HepG2 (cell line): ENCODE results near the gene ATP13A2. TPM values are rescaled to one million over a fixed set of nuclear protein-coding genes. Genes with fewer than 3 reads are reported as not detected.

Source experiments
- ATAC-seq: fragments of 200-7000 bp; cut with Tn5 transposase; 3 replicates; pipeline ENCODE4 v1.9.1; 2020; ENCODE audit warnings: mild to moderate bottlenecking, moderate library complexity
- BruUV-seq: library from RNA; stranded (reverse); fragments of 400-500 nt; replicated peaks from 2 replicates; lab custom pipeline; 2021; lab: Mats Ljungman, UMichigan
- CTCF ChIA-PET: fragments of 300-600 bp; formaldehyde crosslinking; extraction: SDS; loops from one replicate; lab custom pipeline; 2021; ENCODE audit warnings: low total read pairs, inconsistent platforms, low intra/inter-chr PET ratio; lab: Yijun Ruan, JAX
- POLR2A ChIA-PET: fragments of 350-600 bp; sonication (Branson Sonifier 250); formaldehyde crosslinking; loops from one replicate; lab custom pipeline; 2020; ENCODE audit warnings: antibody characterized with exemption, inconsistent platforms; lab: Yijun Ruan, JAX
- DNase-seq: peaks from one replicate; pipeline ENCODE4 v3.0.0-alpha.2; 2015; ENCODE audit warnings: low spot score
- FAIRE-seq: peaks from 3 replicates; lab custom pipeline; 2011; peaks lifted over from hg19 to GRCh38; lab: Jason Lieb, UNC
- H2AFZ ChIP-seq: one replicate; pipeline ENCODE4 v1.6.1; 2011; ENCODE audit warnings: low read length, inconsistent platforms
- H3K27ac ChIP-seq: fragments of 300-600 bp; 3 replicates; pipeline ENCODE4 v1.8.0; 2011; ENCODE audit warnings: mixed run types, mild to moderate bottlenecking, mixed read lengths, low read length, inconsistent platforms; ENCODE audit not compliant: insufficient read depth; ENCODE audit errors: extremely low read length
- H3K27me3 ChIP-seq, 2 experiments: fragments of 200-600 bp in 1 of 2; 2 replicates in 1 of 2; 3 replicates in 1 of 2; pipeline versions ENCODE4 v1.6.0 to v1.8.0; 2011; ENCODE audit warnings: low read length in 2 of 2, mild to moderate bottlenecking in 2 of 2, moderate library complexity in 2 of 2, inconsistent platforms in 1 of 2; ENCODE audit not compliant: insufficient read depth in 2 of 2, control insufficient read depth in 1 of 2
- H3K36me3 ChIP-seq, 2 experiments: fragments of 200-600 bp in 1 of 2; replicated peaks in 1 of 2; 2 replicates in 1 of 2; 3 replicates in 1 of 2; pipeline versions ENCODE4 v1.5.1 to v1.8.0; 2011; ENCODE audit warnings: low read length in 2 of 2, inconsistent platforms in 1 of 2; ENCODE audit not compliant: insufficient read depth in 2 of 2, control insufficient read depth in 1 of 2
- H3K4me1 ChIP-seq: 2 replicates; pipeline ENCODE4 v1.5.1; 2012; ENCODE audit warnings: low read length, inconsistent platforms; ENCODE audit not compliant: insufficient read depth
- H3K4me2 ChIP-seq: 2 replicates; pipeline ENCODE4 v1.6.0; 2011; ENCODE audit warnings: low read depth, low read length, inconsistent platforms
- H3K4me3 ChIP-seq, 3 experiments: fragments of 200-600 bp in 1 of 3; sonication (generic), shearing (Covaris generic) in 1 of 3; replicated peaks in 1 of 3; 2 replicates each; pipeline ENCODE4 v1.5.1; 2011 to 2016; ENCODE audit warnings: low read length in 3 of 3, inconsistent platforms in 2 of 3, low read depth in 2 of 3, mild to moderate bottlenecking in 2 of 3, control low read depth in 1 of 3, mixed read lengths in 1 of 3; ENCODE audit not compliant: insufficient read depth in 1 of 3
- H3K79me2 ChIP-seq: one replicate; pipeline ENCODE4 v1.6.1; 2011; ENCODE audit warnings: low read length, inconsistent platforms; ENCODE audit not compliant: insufficient read depth
- H3K9ac ChIP-seq: 2 replicates; pipeline ENCODE4 v1.6.0; 2011; ENCODE audit warnings: mild to moderate bottlenecking, low read depth, low read length, inconsistent platforms; ENCODE audit not compliant: insufficient read depth
- H3K9me3 ChIP-seq: 2 replicates; pipeline ENCODE4 v1.5.1; 2012; ENCODE audit warnings: mild to moderate bottlenecking, low read length
- H4K20me1 ChIP-seq: 2 replicates; pipeline ENCODE4 v1.6.0; 2011; ENCODE audit warnings: inconsistent platforms, mild to moderate bottlenecking, low read length, moderate library complexity; ENCODE audit not compliant: insufficient read depth
- FLYWCH1 ChIP-seq: sonication (generic); formaldehyde crosslinking; IDR thresholded peaks from 2 replicates; pipeline ENCODE4 v1.8.1; 2023; ENCODE audit warnings: mild to moderate bottlenecking, missing genetic modification reagents
- HNRNPK ChIP-seq: fragments of 200-400 bp; formaldehyde crosslinking; IDR thresholded peaks from 2 replicates; pipeline ENCODE4 v1.6.1; 2018; ENCODE audit warnings: low read length, low read depth, moderate library complexity, mild to moderate bottlenecking; ENCODE audit not compliant: poor library complexity, severe bottlenecking
- MEF2D ChIP-seq: sonication (generic); formaldehyde crosslinking; IDR thresholded peaks from 2 replicates; pipeline ENCODE4 v1.5.1; 2020; ENCODE audit warnings: mild to moderate bottlenecking, missing genetic modification reagents
- POLR2A ChIP-seq, 2 experiments: IDR thresholded peaks; 2 replicates each; pipeline ENCODE4 v1.6.1; 2011; ENCODE audit warnings: low read depth in 2 of 2, low read length in 2 of 2, mild to moderate bottlenecking in 1 of 2, moderate library complexity in 1 of 2; ENCODE audit not compliant: insufficient read depth in 1 of 2
- SMARCE1 ChIP-seq: fragments of 450-650 bp; IDR thresholded peaks from 2 replicates; pipeline ENCODE4 v1.6.1; 2017; ENCODE audit warnings: borderline replicate concordance
- TAF15 ChIP-seq: fragments of 200-400 bp; formaldehyde crosslinking; IDR thresholded peaks from one replicate; pipeline ENCODE4 v1.6.1; 2018; ENCODE audit warnings: mild to moderate bottlenecking, low read depth, low read length; ENCODE audit not compliant: poor library complexity, severe bottlenecking
- ZNF234 ChIP-seq: sonication (generic); formaldehyde crosslinking; conservative IDR thresholded peaks from 2 replicates; pipeline ENCODE4 v1.5.1; 2020; ENCODE audit warnings: mild to moderate bottlenecking, missing genetic modification reagents
- ZNF577 ChIP-seq: sonication (generic); formaldehyde crosslinking; IDR thresholded peaks from 2 replicates; pipeline ENCODE4 v1.4.0; 2020; ENCODE audit warnings: mild to moderate bottlenecking, low read depth, missing genetic modification reagents, borderline replicate concordance
- ZNF619 ChIP-seq: sonication (generic); formaldehyde crosslinking; IDR thresholded peaks from 2 replicates; pipeline ENCODE4 v1.4.0; 2020; ENCODE audit warnings: mild to moderate bottlenecking, missing genetic modification reagents
- ZSCAN30 ChIP-seq: sonication (generic); formaldehyde crosslinking; IDR thresholded peaks from 2 replicates; pipeline ENCODE4 v1.5.0; 2020; ENCODE audit warnings: mild to moderate bottlenecking, missing genetic modification reagents
- WGBS: methylation state at CpG from one replicate; pipeline ENCODE4 v1.1.6; 2017; ENCODE audit warnings: low lambda C conversion rate; 5-methylcytosine and 5-hydroxymethylcytosine counted together
- in situ Hi-C: cut with HindIII; loops from 2 replicates; pipeline ENCODE4 v1.10.0; 2017; ENCODE audit warnings: low pct_unique_long_range_greater_than_20kb; ENCODE audit not compliant: extremely low pct_ligation_motif_present
- intact Hi-C: fragments of 100-400 bp; cut with micrococcal nuclease; formaldehyde crosslinking; loops from one replicate; pipeline ENCODE4 v1.10.0; 2022; ENCODE audit not compliant: unreplicated experiment
- polyA plus RNA-seq, 8 experiments: library from polyadenylated mRNA; depleted of rRNA in 3 of 8; stranded (reverse) in 7 of 8; unstranded in 1 of 8; fragments of >200 nt; fragmentation: Illumina TruSeq in 4 of 8; extraction: Trizol in 4 of 8; gene quantifications; 2 replicates each; pipeline versions ENCODE4 v1.2.1 to v1.2.3, GENCODE V29; 2011 to 2016; ENCODE audit warnings: low read depth in 4 of 8, missing spikeins in 1 of 8, mixed read lengths in 1 of 8; ENCODE audit not compliant: insufficient read depth in 1 of 8
- total RNA-seq, 5 experiments: library from RNA; depleted of rRNA; stranded (reverse); fragments of >200 nt; fragmentation: Illumina TruSeq; extraction: Trizol; gene quantifications; 2 replicates each; pipeline ENCODE4 v1.2.3, GENCODE V29; 2016; ENCODE audit warnings: low read depth in 1 of 5
- TF ChIP-seq, protein P1 (sequence below): sonication (generic); formaldehyde crosslinking; IDR thresholded peaks from 2 replicates; pipeline ENCODE4 v1.4.0; 2020; ENCODE audit warnings: mild to moderate bottlenecking, missing genetic modification reagents
- TF ChIP-seq, protein P2 (sequence below): sonication (generic); formaldehyde crosslinking; IDR thresholded peaks from 2 replicates; pipeline ENCODE4 v1.5.1; 2020; ENCODE audit warnings: mild to moderate bottlenecking, missing genetic modification reagents, borderline replicate concordance
- TF ChIP-seq, protein P3 (sequence below): sonication (generic); formaldehyde crosslinking; IDR thresholded peaks from 2 replicates; pipeline ENCODE4 v1.8.0; 2022; ENCODE audit warnings: mild to moderate bottlenecking, missing genetic modification reagents, moderate library complexity
- TF ChIP-seq, protein P4 (sequence below): sonication (generic); formaldehyde crosslinking; IDR thresholded peaks from 2 replicates; pipeline ENCODE4 v1.4.0; 2020; ENCODE audit warnings: missing genetic modification reagents, borderline replicate concordance

ATP13A2 gene
- total and polyA plus RNA-seq, 2 of the 13 experiments (the other 11 are each of a cell fraction or from before 2014, with no cell fraction given): 13.2 to 16.2 TPM

DNA sequence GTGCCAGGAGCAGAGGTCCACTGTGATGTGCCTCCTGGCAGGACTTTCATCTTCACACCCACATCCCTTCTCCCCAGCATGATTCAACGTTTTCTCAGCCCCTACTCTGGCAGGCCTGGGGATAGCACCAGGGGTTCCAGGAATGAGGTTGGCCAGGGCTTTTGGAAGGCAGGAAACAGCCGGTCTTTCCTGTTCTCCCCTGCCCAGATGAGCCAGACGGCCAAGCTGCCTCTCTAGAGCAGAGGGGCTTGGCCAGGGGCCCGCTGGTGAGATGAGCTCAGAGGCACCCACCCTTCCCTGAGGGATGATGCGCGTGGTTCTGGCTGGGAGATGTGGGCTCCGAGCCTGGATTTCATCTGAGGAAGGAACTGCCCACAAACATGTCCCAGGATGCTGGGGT, 27.0 kb downstream of the ATP13A2 start:
- Histone ChIP-seq H3K36me3 (no peaks in the 10 kb centered on the region), H2AFZ (no peak overlapping the region), H3K79me2 (no peaks in the 10 kb centered on the region), H3K4me2 (no peak overlapping the region), H3K27me3 (peaks cover under 1 to 15% of the 10 kb centered on the region in 2 experiments; a peak in 3 of 5 replicates), H3K4me1 (peaks cover 25% of the 10 kb centered on the region), H3K27ac (no peak overlapping the region), H3K9ac (no peak overlapping the region), H3K9me3 (no peaks in the 10 kb centered on the region), H3K4me3 (no peak overlapping the region), H4K20me1 (no peaks in the 10 kb centered on the region)
- BruUV-seq: no TSS peak
- no peak for DNase-seq
- WGBS: 84% methylated on average over 6 of the region's 7 CpGs
- intact Hi-C loops: no loop called here
- POLR2A ChIA-PET: no interaction called here
- CTCF ChIA-PET: no interaction called here
- in situ Hi-C loops: no loop called here
- no peak for FAIRE-seq
- no peak for ATAC-seq
- TF ChIP-seq ZNF619 (CRISPR knock-in tag) (no peak), FLYWCH1 (CRISPR knock-in tag) (no peak), SMARCE1 (no peak), MEF2D (CRISPR knock-in tag) (no peak), POLR2A (IDR thresholded peaks at IDR 0.05; ENCODE audit: insufficient read depth in 1 of 2, low read depth in 2 of 2, low read length in 2 of 2) (no peak), ZNF234 (no peak), ZNF577 (CRISPR knock-in tag) (no peak), HNRNPK (no peak), ZSCAN30 (no peak), TAF15 (no peak)
- TF ChIP-seq, protein P1, sequence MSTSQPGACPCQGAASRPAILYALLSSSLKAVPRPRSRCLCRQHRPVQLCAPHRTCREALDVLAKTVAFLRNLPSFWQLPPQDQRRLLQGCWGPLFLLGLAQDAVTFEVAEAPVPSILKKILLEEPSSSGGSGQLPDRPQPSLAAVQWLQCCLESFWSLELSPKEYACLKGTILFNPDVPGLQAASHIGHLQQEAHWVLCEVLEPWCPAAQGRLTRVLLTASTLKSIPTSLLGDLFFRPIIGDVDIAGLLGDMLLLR: no peak
- TF ChIP-seq, protein P2, sequence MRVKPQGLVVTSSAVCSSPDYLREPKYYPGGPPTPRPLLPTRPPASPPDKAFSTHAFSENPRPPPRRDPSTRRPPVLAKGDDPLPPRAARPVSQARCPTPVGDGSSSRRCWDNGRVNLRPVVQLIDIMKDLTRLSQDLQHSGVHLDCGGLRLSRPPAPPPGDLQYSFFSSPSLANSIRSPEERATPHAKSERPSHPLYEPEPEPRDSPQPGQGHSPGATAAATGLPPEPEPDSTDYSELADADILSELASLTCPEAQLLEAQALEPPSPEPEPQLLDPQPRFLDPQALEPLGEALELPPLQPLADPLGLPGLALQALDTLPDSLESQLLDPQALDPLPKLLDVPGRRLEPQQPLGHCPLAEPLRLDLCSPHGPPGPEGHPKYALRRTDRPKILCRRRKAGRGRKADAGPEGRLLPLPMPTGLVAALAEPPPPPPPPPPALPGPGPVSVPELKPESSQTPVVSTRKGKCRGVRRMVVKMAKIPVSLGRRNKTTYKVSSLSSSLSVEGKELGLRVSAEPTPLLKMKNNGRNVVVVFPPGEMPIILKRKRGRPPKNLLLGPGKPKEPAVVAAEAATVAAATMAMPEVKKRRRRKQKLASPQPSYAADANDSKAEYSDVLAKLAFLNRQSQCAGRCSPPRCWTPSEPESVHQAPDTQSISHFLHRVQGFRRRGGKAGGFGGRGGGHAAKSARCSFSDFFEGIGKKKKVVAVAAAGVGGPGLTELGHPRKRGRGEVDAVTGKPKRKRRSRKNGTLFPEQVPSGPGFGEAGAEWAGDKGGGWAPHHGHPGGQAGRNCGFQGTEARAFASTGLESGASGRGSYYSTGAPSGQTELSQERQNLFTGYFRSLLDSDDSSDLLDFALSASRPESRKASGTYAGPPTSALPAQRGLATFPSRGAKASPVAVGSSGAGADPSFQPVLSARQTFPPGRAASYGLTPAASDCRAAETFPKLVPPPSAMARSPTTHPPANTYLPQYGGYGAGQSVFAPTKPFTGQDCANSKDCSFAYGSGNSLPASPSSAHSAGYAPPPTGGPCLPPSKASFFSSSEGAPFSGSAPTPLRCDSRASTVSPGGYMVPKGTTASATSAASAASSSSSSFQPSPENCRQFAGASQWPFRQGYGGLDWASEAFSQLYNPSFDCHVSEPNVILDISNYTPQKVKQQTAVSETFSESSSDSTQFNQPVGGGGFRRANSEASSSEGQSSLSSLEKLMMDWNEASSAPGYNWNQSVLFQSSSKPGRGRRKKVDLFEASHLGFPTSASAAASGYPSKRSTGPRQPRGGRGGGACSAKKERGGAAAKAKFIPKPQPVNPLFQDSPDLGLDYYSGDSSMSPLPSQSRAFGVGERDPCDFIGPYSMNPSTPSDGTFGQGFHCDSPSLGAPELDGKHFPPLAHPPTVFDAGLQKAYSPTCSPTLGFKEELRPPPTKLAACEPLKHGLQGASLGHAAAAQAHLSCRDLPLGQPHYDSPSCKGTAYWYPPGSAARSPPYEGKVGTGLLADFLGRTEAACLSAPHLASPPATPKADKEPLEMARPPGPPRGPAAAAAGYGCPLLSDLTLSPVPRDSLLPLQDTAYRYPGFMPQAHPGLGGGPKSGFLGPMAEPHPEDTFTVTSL: no peak
- TF ChIP-seq, protein P3, sequence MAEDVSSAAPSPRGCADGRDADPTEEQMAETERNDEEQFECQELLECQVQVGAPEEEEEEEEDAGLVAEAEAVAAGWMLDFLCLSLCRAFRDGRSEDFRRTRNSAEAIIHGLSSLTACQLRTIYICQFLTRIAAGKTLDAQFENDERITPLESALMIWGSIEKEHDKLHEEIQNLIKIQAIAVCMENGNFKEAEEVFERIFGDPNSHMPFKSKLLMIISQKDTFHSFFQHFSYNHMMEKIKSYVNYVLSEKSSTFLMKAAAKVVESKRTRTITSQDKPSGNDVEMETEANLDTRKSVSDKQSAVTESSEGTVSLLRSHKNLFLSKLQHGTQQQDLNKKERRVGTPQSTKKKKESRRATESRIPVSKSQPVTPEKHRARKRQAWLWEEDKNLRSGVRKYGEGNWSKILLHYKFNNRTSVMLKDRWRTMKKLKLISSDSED (CRISPR knock-in tag): no peak
- TF ChIP-seq, protein P4, sequence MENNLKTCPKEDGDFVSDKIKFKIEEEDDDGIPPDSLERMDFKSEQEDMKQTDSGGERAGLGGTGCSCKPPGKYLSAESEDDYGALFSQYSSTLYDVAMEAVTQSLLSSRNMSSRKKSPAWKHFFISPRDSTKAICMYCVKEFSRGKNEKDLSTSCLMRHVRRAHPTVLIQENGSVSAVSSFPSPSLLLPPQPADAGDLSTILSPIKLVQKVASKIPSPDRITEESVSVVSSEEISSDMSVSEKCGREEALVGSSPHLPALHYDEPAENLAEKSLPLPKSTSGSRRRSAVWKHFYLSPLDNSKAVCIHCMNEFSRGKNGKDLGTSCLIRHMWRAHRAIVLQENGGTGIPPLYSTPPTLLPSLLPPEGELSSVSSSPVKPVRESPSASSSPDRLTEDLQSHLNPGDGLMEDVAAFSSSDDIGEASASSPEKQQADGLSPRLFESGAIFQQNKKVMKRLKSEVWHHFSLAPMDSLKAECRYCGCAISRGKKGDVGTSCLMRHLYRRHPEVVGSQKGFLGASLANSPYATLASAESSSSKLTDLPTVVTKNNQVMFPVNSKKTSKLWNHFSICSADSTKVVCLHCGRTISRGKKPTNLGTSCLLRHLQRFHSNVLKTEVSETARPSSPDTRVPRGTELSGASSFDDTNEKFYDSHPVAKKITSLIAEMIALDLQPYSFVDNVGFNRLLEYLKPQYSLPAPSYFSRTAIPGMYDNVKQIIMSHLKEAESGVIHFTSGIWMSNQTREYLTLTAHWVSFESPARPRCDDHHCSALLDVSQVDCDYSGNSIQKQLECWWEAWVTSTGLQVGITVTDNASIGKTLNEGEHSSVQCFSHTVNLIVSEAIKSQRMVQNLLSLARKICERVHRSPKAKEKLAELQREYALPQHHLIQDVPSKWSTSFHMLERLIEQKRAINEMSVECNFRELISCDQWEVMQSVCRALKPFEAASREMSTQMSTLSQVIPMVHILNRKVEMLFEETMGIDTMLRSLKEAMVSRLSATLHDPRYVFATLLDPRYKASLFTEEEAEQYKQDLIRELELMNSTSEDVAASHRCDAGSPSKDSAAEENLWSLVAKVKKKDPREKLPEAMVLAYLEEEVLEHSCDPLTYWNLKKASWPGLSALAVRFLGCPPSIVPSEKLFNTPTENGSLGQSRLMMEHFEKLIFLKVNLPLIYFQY (CRISPR knock-in tag): no peak
